CD4-positive, CD25-positive, alpha-beta regulatory T cell (primary cell): ENCODE measurements around the gene PDZD2. TPM values are rescaled to one million over a fixed set of nuclear protein-coding genes. Genes with fewer than 3 reads are reported as not detected.
A peak's percentile ranks its signal among the peaks of the same experiment; 100 is the strongest.

Experiments used
- ATAC-seq, 2 donors: fragments of 150-1000 bp; cut with Tn5 transposase; one replicate each; pipeline ENCODE4 v1.10.0; 2021; ENCODE audit warnings: low read depth in 2 of 2, moderate number of reproducible peaks in 2 of 2, moderate library complexity in 1 of 2
- DNase-seq, 3 donors: peaks; one replicate each; pipeline versions ENCODE4 v3.0.0 to v3.0.0-alpha.2; 2012 to 2022; ENCODE audit warnings: mixed read lengths in 1 of 3
- H3K27ac ChIP-seq: one replicate; pipeline ENCODE4 v1.7.0; 2013; ENCODE audit warnings: mild to moderate bottlenecking, low read length; ENCODE audit not compliant: insufficient read depth, poor library complexity, severe bottlenecking
- H3K27me3 ChIP-seq: one replicate; pipeline ENCODE4 v1.7.0; 2013; ENCODE audit warnings: low read length; ENCODE audit not compliant: control insufficient read depth, insufficient read depth
- H3K36me3 ChIP-seq: one replicate; pipeline ENCODE4 v1.7.0; 2013; ENCODE audit warnings: mild to moderate bottlenecking, low read length, moderate library complexity; ENCODE audit not compliant: control insufficient read depth, insufficient read depth
- H3K4me1 ChIP-seq: 2 replicates; pipeline ENCODE4 v1.7.0; 2013; ENCODE audit warnings: mild to moderate bottlenecking, low read length; ENCODE audit not compliant: insufficient read depth, control insufficient read depth, poor library complexity, severe bottlenecking
- H3K4me3 ChIP-seq: one replicate; pipeline ENCODE4 v1.7.0; 2013; ENCODE audit warnings: low read depth, mild to moderate bottlenecking, low read length, moderate library complexity
- H3K9me3 ChIP-seq, 2 experiments: 1 replicate in 1 of 2; 2 replicates in 1 of 2; pipeline ENCODE4 v1.7.0; 2013; ENCODE audit warnings: low read length in 2 of 2, mild to moderate bottlenecking in 1 of 2, moderate library complexity in 1 of 2; ENCODE audit not compliant: control insufficient read depth in 2 of 2
- H3K27ac Mint-ChIP-seq, 3 donors: one replicate each; pipeline ENCODE4 v1.8.0; 2020 to 2022; ENCODE audit warnings: mild to moderate bottlenecking in 3 of 3, mixed read lengths in 3 of 3, moderate library complexity in 2 of 3
- H3K27me3 Mint-ChIP-seq: one replicate; pipeline ENCODE4 v1.8.0; 2022; ENCODE audit warnings: mild to moderate bottlenecking, mixed read lengths
- H3K36me3 Mint-ChIP-seq: one replicate; pipeline ENCODE4 v1.8.0; 2020; ENCODE audit warnings: mixed read lengths
- H3K4me1 Mint-ChIP-seq, 4 donors: one replicate each; pipeline ENCODE4 v1.8.0; 2020 to 2022; ENCODE audit warnings: mixed read lengths in 4 of 4, mild to moderate bottlenecking in 1 of 4
- H3K4me3 Mint-ChIP-seq, 4 donors: one replicate each; pipeline ENCODE4 v1.8.0; 2020 to 2022; ENCODE audit warnings: mild to moderate bottlenecking in 4 of 4, mixed read lengths in 4 of 4, moderate library complexity in 3 of 4
- H3K9me3 Mint-ChIP-seq, 7 donors: one replicate each; pipeline ENCODE4 v1.8.0; 2020 to 2022; ENCODE audit warnings: mixed read lengths in 7 of 7, mild to moderate bottlenecking in 3 of 7, moderate library complexity in 2 of 7
- polyA plus RNA-seq, 4 donors: library from polyadenylated mRNA; unstranded; fragments of 300-500 nt; fragmentation: Illumina TruSeq; gene quantifications; one replicate each; pipeline ENCODE4 v1.2.3, GENCODE V29; 2021
- total RNA-seq: library from RNA; stranded (reverse); gene quantifications from one replicate; pipeline ENCODE4 v1.2.3, GENCODE V29; 2022

Gene PDZD2
- total and polyA plus RNA-seq, 5 donors from 2014 or later: 0.06 to 1.3 (median 0.25) TPM

GRCh38 chr5:31853398-31854135, 214.6 kb downstream of the PDZD2 start:
- H3K4me3 Mint-ChIP-seq: peak overlapping the region in 2 of 4 donors; percentile 32 to 78
- peaks cover 11% of the 10 kb centered on the region for H3K4me1 ChIP-seq
- H3K36me3 Mint-ChIP-seq: no peaks in the 10 kb centered on the region
- no peaks in the 10 kb centered on the region for H3K36me3 ChIP-seq
- H3K9me3 Mint-ChIP-seq: peaks cover 0 to 9% (median 0%) of the 10 kb centered on the region in 7 donors
- no peak overlapping the region for H3K27ac Mint-ChIP-seq
- H3K27ac ChIP-seq: no peak overlapping the region
- H3K4me1 Mint-ChIP-seq: peaks cover 0 to 18% (median 3%) of the 10 kb centered on the region in 4 donors
- ATAC-seq (no peak), DNase-seq (no peak)
- H3K27me3 Mint-ChIP-seq: peaks cover 45% of the 10 kb centered on the region
- no peak overlapping the region for H3K4me3 ChIP-seq
- H3K9me3 ChIP-seq: no peaks in the 10 kb centered on the region
- H3K27me3 ChIP-seq: peaks cover 11% of the 10 kb centered on the region

- peaks cover 0 to 18% (median 3%) of the 10 kb centered on the region in 4 donors for H3K4me1 Mint-ChIP-seq
- peaks cover 11% of the 10 kb centered on the region for H3K27me3 ChIP-seq
- ATAC-seq (no peak), DNase-seq (no peak)
- peaks cover 5 to 8% of the 10 kb centered on the region in 2 experiments for H3K9me3 ChIP-seq
- peaks cover 39% of the 10 kb centered on the region for H3K27me3 Mint-ChIP-seq
- H3K9me3 Mint-ChIP-seq: peaks cover 0 to 15% (median 6%) of the 10 kb centered on the region in 7 donors
- no peaks in the 10 kb centered on the region for H3K36me3 Mint-ChIP-seq
- no peak overlapping the region for H3K27ac Mint-ChIP-seq
- H3K4me1 ChIP-seq: peaks cover 11% of the 10 kb centered on the region
- H3K27ac ChIP-seq: no peak overlapping the region
- no peaks in the 10 kb centered on the region for H3K36me3 ChIP-seq
- no peak overlapping the region for H3K4me3 ChIP-seq
- peak overlapping the region; percentile 32 to 78 (median 48) for H3K4me3 Mint-ChIP-seq
Measured at GRCh38 chr5:31854181-31855133, 215.5 kb downstream of the PDZD2 start.

DNA sequence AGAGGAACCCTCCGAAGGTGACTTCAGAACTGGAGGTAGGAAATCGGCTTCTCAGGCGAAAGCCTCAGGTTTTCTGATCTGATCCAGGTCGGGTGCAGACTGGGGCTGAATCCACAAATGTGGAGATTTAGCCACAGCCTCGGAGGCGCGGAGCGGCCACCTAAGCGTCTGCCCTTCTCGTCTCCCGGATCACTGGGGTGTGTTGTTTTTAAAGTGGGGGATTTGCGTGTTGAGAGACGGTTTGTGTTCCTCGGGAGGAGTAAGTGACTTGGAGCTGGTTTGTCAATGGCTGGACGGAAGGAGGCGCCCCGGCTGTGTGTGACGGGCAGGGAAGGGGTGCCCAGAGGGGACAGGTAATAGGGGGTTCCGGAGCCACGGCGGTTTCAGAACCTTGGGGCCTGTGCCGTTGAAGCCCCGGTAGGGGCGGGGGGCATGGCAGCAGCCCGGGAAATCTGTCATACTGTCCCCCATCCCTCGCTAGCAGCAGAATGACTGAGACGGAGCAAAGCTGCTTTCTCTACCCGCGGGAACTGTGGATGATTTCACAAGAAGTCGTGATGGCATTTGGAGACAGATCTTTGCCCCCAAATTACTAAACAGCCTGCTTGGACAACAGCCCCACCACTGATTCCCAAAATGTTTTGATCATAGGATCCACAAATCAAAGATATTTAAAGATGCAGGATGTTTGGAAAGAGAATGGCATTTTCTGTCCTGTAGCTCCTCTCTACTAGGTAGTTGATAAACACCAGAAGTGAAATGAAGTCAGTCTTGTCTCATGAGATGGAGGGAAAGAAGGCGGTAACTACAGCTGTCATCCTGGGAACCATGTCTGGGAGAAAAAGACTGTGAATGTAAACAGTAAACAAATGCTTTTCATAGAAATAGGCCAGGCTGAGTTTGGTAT, 216.5 kb downstream of the PDZD2 start:
- Histone ChIP-seq H3K36me3 (no peaks in the 10 kb centered on the region), H3K9me3 (peaks cover 8 to 17% of the 10 kb centered on the region in 2 experiments), H3K27ac (no peak overlapping the region), H3K27me3 (peaks cover 11% of the 10 kb centered on the region), H3K4me3 (no peak overlapping the region), H3K4me1 (peaks cover 11% of the 10 kb centered on the region)
- Mint-ChIP-seq H3K9me3 (peaks cover 0 to 20% (median 12%) of the 10 kb centered on the region in 7 donors), H3K27me3 (peaks cover 39% of the 10 kb centered on the region), H3K4me3 (peak overlapping the region in 2 of 4 donors; percentile 46 to 62), H3K27ac (no peak overlapping the region), H3K36me3 (peaks cover 3% of the 10 kb centered on the region), H3K4me1 (peaks cover 0 to 18% (median 3%) of the 10 kb centered on the region in 4 donors)
- ATAC-seq: peak in 1 of 2 donors; percentile 24
- no peak for DNase-seq

DNA sequence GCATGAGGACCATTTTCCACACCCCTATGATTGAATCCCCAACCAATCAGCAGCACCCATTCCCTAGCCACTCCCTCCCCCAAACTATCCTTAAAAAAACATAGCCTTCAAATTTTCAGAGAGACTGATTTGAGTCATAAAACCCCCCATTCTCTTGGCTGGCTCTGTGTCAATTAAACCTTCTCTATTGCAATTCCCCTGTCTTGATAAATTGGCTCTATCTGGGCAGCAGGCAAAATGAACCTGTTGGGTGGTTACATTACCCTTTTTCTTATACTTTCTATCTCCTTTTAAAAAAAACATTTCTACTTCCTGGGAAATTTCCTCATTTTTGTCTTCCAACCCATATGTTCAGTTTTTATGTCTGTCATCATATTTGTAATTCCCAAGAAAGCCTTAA, 220.2 kb downstream of the PDZD2 start:
- Mint-ChIP-seq H3K27ac (no peak overlapping the region), H3K4me3 (no peak overlapping the region), H3K27me3 (peaks cover 23% of the 10 kb centered on the region), H3K4me1 (peaks cover 0 to 13% (median 2%) of the 10 kb centered on the region in 4 donors), H3K9me3 (peaks cover 0 to 24% (median 14%) of the 10 kb centered on the region in 7 donors), H3K36me3 (peaks cover 4% of the 10 kb centered on the region)
- H3K4me1 ChIP-seq: peaks cover 11% of the 10 kb centered on the region
- no peak overlapping the region for H3K4me3 ChIP-seq
- no peak overlapping the region for H3K27ac ChIP-seq
- H3K9me3 ChIP-seq: peaks cover 8 to 19% of the 10 kb centered on the region in 2 experiments
- H3K27me3 ChIP-seq: peaks cover 7% of the 10 kb centered on the region
- no peak for DNase-seq
- H3K36me3 ChIP-seq: no peaks in the 10 kb centered on the region
- ATAC-seq: no peak

DNA sequence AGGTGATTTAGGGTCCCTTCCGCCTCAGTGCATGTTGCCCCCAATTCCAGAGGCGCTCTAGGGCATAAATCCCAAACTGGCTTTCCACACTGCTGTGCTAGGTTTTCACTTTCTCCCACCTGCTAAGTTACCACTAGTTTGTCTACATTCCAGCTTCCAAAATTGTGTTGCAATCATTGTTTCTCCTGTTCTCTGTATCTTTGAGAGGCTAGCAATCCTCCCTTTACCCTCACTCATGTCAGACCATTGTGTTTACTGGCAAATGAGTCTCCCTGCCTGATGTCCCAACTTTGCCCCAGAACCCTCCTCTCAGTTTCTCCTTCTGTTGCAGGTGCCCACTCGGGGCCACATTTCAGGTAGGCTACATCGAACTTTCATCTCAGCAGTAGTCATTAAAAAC, 221.3 kb downstream of the PDZD2 start:
- Histone ChIP-seq H3K36me3 (no peaks in the 10 kb centered on the region), H3K9me3 (peaks cover 8 to 19% of the 10 kb centered on the region in 2 experiments), H3K4me3 (no peak overlapping the region), H3K27ac (no peak overlapping the region), H3K4me1 (peaks cover under 1% of the 10 kb centered on the region), H3K27me3 (peaks cover 7% of the 10 kb centered on the region)
- Mint-ChIP-seq H3K9me3 (peaks cover 0 to 24% (median 14%) of the 10 kb centered on the region in 7 donors), H3K36me3 (peaks cover 4% of the 10 kb centered on the region), H3K4me3 (no peak overlapping the region), H3K27ac (no peak overlapping the region), H3K4me1 (peaks cover 0 to 5% (median 1%) of the 10 kb centered on the region in 4 donors), H3K27me3 (peaks cover 16% of the 10 kb centered on the region)
- ATAC-seq (no peak), DNase-seq (no peak)

DNA sequence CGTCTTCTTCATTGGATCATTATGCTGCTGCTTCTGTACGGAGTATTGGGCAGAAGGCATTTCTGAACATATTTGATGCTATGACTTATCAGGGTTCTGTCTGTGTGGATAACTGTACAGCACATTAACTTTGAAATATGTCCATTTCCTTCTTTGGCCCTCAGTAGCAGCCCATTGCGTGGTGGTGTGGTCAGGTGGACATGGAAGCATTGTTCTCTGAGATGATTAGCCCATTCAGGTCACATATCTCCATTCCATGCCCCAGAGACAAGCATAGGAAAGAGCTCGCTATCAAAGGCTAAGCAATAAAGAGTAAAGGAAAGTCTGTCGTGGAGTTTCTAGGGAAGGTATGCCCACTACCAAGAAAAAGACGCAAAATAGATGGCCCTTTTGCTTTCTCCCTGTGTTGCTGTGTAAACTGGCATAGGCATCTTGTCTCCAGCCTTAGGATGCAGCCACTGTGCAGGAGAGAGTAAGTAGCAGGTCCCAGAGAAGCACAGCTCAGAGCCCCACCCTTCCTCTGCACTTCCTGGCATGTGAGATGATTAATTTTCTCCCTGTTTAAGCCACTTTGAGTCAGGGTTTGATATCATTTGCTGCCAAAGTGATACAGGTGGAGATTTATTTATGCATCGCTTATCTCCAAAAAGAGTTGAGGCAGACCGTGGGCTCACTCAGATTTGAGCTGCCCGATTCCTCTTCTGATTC, 221.9 kb downstream of the PDZD2 start:
- no peaks in the 10 kb centered on the region for H3K36me3 ChIP-seq
- no peak for ATAC-seq
- H3K27ac ChIP-seq: no peak overlapping the region
- Mint-ChIP-seq H3K9me3 (peaks cover 0 to 24% (median 14%) of the 10 kb centered on the region in 7 donors), H3K27me3 (peaks cover 10% of the 10 kb centered on the region), H3K27ac (no peak overlapping the region), H3K4me3 (no peak overlapping the region), H3K4me1 (no peaks in the 10 kb centered on the region), H3K36me3 (peaks cover 4% of the 10 kb centered on the region)
- DNase-seq: no peak
- H3K4me1 ChIP-seq: no peaks in the 10 kb centered on the region
- H3K4me3 ChIP-seq: no peak overlapping the region
- peaks cover 3% of the 10 kb centered on the region for H3K27me3 ChIP-seq
- peaks cover 8 to 19% of the 10 kb centered on the region in 2 experiments for H3K9me3 ChIP-seq
